ENCODE measurements around the gene NDUFS8. TPM values are rescaled to one million over a fixed set of nuclear protein-coding genes. Genes with fewer than 3 reads are reported as not detected.

NDUFS8 gene
- total RNA-seq, 6 donors from 2014 or later = 64.5 to 196 (median 143) TPM

- TF ChIP-seq, protein P1, sequence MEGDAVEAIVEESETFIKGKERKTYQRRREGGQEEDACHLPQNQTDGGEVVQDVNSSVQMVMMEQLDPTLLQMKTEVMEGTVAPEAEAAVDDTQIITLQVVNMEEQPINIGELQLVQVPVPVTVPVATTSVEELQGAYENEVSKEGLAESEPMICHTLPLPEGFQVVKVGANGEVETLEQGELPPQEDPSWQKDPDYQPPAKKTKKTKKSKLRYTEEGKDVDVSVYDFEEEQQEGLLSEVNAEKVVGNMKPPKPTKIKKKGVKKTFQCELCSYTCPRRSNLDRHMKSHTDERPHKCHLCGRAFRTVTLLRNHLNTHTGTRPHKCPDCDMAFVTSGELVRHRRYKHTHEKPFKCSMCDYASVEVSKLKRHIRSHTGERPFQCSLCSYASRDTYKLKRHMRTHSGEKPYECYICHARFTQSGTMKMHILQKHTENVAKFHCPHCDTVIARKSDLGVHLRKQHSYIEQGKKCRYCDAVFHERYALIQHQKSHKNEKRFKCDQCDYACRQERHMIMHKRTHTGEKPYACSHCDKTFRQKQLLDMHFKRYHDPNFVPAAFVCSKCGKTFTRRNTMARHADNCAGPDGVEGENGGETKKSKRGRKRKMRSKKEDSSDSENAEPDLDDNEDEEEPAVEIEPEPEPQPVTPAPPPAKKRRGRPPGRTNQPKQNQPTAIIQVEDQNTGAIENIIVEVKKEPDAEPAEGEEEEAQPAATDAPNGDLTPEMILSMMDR (IDR thresholded peaks at IDR 0.05) = no peak
- TF ChIP-seq EP300 (IDR thresholded peaks at IDR 0.05) (no peak), POLR2AphosphoS5 (IDR thresholded peaks at IDR 0.05) (no peak), POLR2A (IDR thresholded peaks at IDR 0.05) (no peak)
- no peak overlapping the region for H3K27ac ChIP-seq
- 77 to 84% methylated on average over 5 of the region's 5 CpGs for WGBS, 2 donors
- H3K4me1 ChIP-seq = peaks cover 2 to 16% (median 9%) of the 10 kb centered on the region in 4 donors
- no peaks in the 10 kb centered on the region for H3K27me3 ChIP-seq
- no peaks in the 10 kb centered on the region for H3K9me3 ChIP-seq
- ATAC-seq (ENCODE audit: low FRiP score in 2 of 2) (no peak), DNase-seq (no peak)
- peaks cover 0 to 61% (median 42%) of the 10 kb centered on the region in 4 donors for H3K36me3 ChIP-seq
- H3K4me3 ChIP-seq = no peak overlapping the region
Observed at GRCh38 chr11:68024508-68024907, 6.0 kb upstream of the NDUFS8 start.

DNA sequence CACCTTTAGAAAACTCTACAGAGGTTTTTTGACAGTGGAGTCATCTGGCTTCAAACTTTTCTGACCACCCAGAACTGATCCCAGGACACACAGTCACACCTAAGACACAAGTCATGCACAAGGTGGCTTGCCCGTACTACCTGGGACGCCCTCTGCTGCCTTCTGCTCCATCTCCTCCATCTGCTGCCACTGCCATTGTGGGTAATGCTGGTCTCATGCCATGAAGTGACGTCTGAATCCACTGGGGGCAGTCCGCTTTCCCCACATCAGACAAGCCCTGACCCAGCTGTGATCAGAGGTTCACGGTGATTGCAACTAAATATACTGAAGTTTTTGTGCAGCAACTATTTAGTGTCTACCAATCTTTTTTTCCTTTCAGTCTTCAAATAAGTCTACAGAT is 5.4 kb upstream of the NDUFS8 start:
- Histone ChIP-seq H3K4me1 (peaks cover 5 to 17% (median 11%) of the 10 kb centered on the region in 4 donors), H3K27me3 (no peaks in the 10 kb centered on the region), H3K27ac (no peak overlapping the region), H3K36me3 (peaks cover 0 to 56% (median 41%) of the 10 kb centered on the region in 4 donors), H3K9me3 (no peaks in the 10 kb centered on the region), H3K4me3 (no peak overlapping the region)
- WGBS, 2 donors = 86 to 90% methylated on average over 5 of the region's 5 CpGs
- TF ChIP-seq EP300 (IDR thresholded peaks at IDR 0.05) (no peak), POLR2AphosphoS5 (IDR thresholded peaks at IDR 0.05) (no peak), POLR2A (IDR thresholded peaks at IDR 0.05) (no peak)
- TF ChIP-seq, protein P1 (IDR thresholded peaks at IDR 0.05) = no peak
- DNase-seq (no peak), ATAC-seq (ENCODE audit: low FRiP score in 2 of 2) (no peak)

GRCh38 chr11:68026391-68027105 is 3.9 kb upstream of the NDUFS8 start:
- no peak overlapping the region for H3K27ac ChIP-seq
- ATAC-seq (ENCODE audit: low FRiP score in 2 of 2) (no peak), DNase-seq (peak in 1 of 2 donors; percentile 52)
- WGBS, 2 donors = 85 to 90% methylated on average over 5 to 17 of the region's 18 CpGs
- TF ChIP-seq, protein P1 (IDR thresholded peaks at IDR 0.05) = no peak
- TF ChIP-seq POLR2AphosphoS5 (IDR thresholded peaks at IDR 0.05) = no peak
- TF ChIP-seq EP300 (IDR thresholded peaks at IDR 0.05) = no peak
- TF ChIP-seq POLR2A (IDR thresholded peaks at IDR 0.05) = no peak
- H3K9me3 ChIP-seq = no peaks in the 10 kb centered on the region
- no peaks in the 10 kb centered on the region for H3K27me3 ChIP-seq
- H3K4me3 ChIP-seq = no peak overlapping the region
- H3K4me1 ChIP-seq = peaks cover 6 to 16% (median 13%) of the 10 kb centered on the region in 4 donors
- H3K36me3 ChIP-seq = peaks cover 0 to 54% (median 41%) of the 10 kb centered on the region in 4 donors

GRCh38 chr11:68027667-68028066 is 2.8 kb upstream of the NDUFS8 start:
- H3K36me3 ChIP-seq = peaks cover 0 to 46% (median 31%) of the 10 kb centered on the region in 4 donors
- TF ChIP-seq, protein P1 (IDR thresholded peaks at IDR 0.05) = no peak
- TF ChIP-seq POLR2AphosphoS5 (IDR thresholded peaks at IDR 0.05) = no peak
- TF ChIP-seq POLR2A (IDR thresholded peaks at IDR 0.05) = no peak
- H3K9me3 ChIP-seq = no peaks in the 10 kb centered on the region
- no peak overlapping the region for H3K4me3 ChIP-seq
- DNase-seq (peak in 1 of 2 donors; percentile 84), ATAC-seq (ENCODE audit: low FRiP score in 2 of 2) (no peak)
- H3K27ac ChIP-seq = no peak overlapping the region
- no peaks in the 10 kb centered on the region for H3K27me3 ChIP-seq
- H3K4me1 ChIP-seq = peaks cover 14 to 27% (median 21%) of the 10 kb centered on the region in 4 donors
- WGBS, 2 donors = 92 to 97% methylated on average over 15 to 21 of the region's 21 CpGs
